ENCODE results near the gene DEPP1. TPM values are rescaled to one million over a fixed set of nuclear protein-coding genes. Genes with fewer than 3 reads are reported as not detected.

Gene DEPP1
- total and polyA plus RNA-seq, 2 donors (not counting 3 experiments of a cell fraction or from before 2014, with no cell fraction given), result 364 to 951 TPM

DNA sequence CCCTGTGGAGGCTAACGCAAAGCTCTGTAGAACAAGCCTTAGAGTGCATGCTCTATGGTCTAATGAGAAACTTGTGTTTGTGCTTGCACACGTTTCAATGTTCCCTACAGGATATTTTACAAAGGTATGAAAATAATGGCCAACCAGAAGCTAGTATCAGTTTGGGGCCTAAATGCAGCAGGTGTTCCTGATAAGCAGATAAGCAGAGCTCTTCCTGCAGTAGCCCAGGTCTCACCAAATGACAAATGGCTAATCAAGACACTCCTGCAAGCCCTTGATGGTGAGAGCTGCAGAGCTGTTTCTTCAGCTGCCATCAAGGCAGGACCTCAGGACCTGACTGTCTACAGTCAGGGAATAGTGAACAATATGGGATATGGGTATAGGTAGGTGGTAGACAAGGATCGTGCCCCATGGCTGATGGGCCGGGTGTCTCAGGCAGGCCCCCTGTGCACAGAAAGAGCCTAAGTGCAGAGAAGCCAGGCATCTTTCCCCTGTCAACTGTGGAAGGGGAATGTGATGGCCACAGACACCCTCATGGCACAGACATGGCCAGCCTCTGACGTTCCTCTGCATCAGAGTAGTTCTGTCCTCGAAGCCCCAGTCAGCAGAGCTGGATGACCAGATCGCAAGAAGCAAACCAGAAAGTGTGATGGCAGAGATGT is 42.2 kb downstream of the DEPP1 start:
- FAIRE-seq (no peak), DNase-seq (ENCODE audit: low read depth, low spot score) (no peak)
- Histone ChIP-seq H3K9me3 (replicated peaks; ENCODE audit: control insufficient read depth, insufficient read depth, low read length) (no peaks in the 10 kb centered on the region), H3K4me1 (ENCODE audit: control insufficient read depth, extremely low read depth, insufficient read depth, low read length) (no peaks in the 10 kb centered on the region), H3K4me2 (ENCODE audit: insufficient read depth, low read length) (no peak overlapping the region), H3K79me2 (ENCODE audit: control insufficient read depth, insufficient read depth, low read length) (no peaks in the 10 kb centered on the region), H4K20me1 (replicated peaks; ENCODE audit: control insufficient read depth, extremely low read depth, insufficient read depth, low read length) (no peaks in the 10 kb centered on the region), H2AFZ (ENCODE audit: low read depth, low read length) (no peak overlapping the region), H3K4me3 (replicated peaks in 1 of 3; ENCODE audit: insufficient read depth in 1 of 3, low read depth in 1 of 3, low read length in 3 of 3) (no peak overlapping the region), H3K9me1 (replicated peaks; ENCODE audit: control insufficient read depth, extremely low read depth, insufficient read depth, low read length) (no peaks in the 10 kb centered on the region), H3K27me3 (ENCODE audit: control insufficient read depth in 2 of 2, insufficient read depth in 2 of 2, low read length in 2 of 2) (peaks cover 2 to 5% of the 10 kb centered on the region in 2 experiments), H3K27ac (ENCODE audit: insufficient read depth, low read depth, low read length) (no peak overlapping the region), H3K36me3 (ENCODE audit: control insufficient read depth in 2 of 2, extremely low read depth in 1 of 2, insufficient read depth in 2 of 2, low read length in 2 of 2) (no peaks in the 10 kb centered on the region), H3K9ac (replicated peaks; ENCODE audit: extremely low read depth, insufficient read depth, low read length) (no peak overlapping the region)
- no TSS peak for BruUV-seq (replicated peaks)
- CTCF ChIA-PET, result interaction anchor here (1.4 to 4.8 kb wide), 2 partner anchors 40 to 68 kb away, joined by 3 to 62 read pairs; partner anchors contain the start of gene ZNF22
- POLR2A ChIA-PET, result no interaction called here
- intact Hi-C loops (cut with micrococcal nuclease) (no loop called here), dilution Hi-C loops (cut with MboI; ENCODE audit: extremely low pct_ligation_motif_present, low sequenced_read_pairs) (no loop called here)
- no peak for TF ChIP-seq POLR2A (IDR thresholded peaks at IDR 0.05; ENCODE audit: low read depth, low read length)
- TF ChIP-seq, protein P1, sequence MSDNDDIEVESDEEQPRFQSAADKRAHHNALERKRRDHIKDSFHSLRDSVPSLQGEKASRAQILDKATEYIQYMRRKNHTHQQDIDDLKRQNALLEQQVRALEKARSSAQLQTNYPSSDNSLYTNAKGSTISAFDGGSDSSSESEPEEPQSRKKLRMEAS (IDR thresholded peaks at IDR 0.05; ENCODE audit: insufficient read depth, insufficient read length), result no peak
- TF ChIP-seq, protein P2, sequence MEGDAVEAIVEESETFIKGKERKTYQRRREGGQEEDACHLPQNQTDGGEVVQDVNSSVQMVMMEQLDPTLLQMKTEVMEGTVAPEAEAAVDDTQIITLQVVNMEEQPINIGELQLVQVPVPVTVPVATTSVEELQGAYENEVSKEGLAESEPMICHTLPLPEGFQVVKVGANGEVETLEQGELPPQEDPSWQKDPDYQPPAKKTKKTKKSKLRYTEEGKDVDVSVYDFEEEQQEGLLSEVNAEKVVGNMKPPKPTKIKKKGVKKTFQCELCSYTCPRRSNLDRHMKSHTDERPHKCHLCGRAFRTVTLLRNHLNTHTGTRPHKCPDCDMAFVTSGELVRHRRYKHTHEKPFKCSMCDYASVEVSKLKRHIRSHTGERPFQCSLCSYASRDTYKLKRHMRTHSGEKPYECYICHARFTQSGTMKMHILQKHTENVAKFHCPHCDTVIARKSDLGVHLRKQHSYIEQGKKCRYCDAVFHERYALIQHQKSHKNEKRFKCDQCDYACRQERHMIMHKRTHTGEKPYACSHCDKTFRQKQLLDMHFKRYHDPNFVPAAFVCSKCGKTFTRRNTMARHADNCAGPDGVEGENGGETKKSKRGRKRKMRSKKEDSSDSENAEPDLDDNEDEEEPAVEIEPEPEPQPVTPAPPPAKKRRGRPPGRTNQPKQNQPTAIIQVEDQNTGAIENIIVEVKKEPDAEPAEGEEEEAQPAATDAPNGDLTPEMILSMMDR (IDR thresholded peaks at IDR 0.05; ENCODE audit: extremely low read depth in 1 of 2, insufficient read depth in 1 of 2, low read depth in 1 of 2, low read length in 2 of 2), result no peak
- no peak for TF ChIP-seq GATA2 (IDR thresholded peaks at IDR 0.05; ENCODE audit: insufficient read depth, insufficient read length, low read depth, low read length)
- no peak for TF ChIP-seq EZH2 (IDR thresholded peaks at IDR 0.05; ENCODE audit: borderline replicate concordance, low read depth, low read length, severe bottlenecking)
- TF ChIP-seq JUN (IDR thresholded peaks at IDR 0.05; ENCODE audit: borderline replicate concordance, insufficient read depth, insufficient read length, low read depth), result no peak
- no peak for TF ChIP-seq MYC (IDR thresholded peaks at IDR 0.05; ENCODE audit: low read depth, low read length)
- TF ChIP-seq POLR2AphosphoS5 (IDR thresholded peaks at IDR 0.05; ENCODE audit: insufficient read depth, low read depth, low read length), result no peak
- TF ChIP-seq FOS (IDR thresholded peaks at IDR 0.05; ENCODE audit: borderline replicate concordance, insufficient read depth, low read length), result no peak
